ENCODE measurements around the gene HES4. TPM values are rescaled to one million over a fixed set of nuclear protein-coding genes. Genes with fewer than 3 reads are reported as not detected.

The HES4 gene
- total RNA-seq, 1 donor from 2014 or later: 149 TPM

DNA sequence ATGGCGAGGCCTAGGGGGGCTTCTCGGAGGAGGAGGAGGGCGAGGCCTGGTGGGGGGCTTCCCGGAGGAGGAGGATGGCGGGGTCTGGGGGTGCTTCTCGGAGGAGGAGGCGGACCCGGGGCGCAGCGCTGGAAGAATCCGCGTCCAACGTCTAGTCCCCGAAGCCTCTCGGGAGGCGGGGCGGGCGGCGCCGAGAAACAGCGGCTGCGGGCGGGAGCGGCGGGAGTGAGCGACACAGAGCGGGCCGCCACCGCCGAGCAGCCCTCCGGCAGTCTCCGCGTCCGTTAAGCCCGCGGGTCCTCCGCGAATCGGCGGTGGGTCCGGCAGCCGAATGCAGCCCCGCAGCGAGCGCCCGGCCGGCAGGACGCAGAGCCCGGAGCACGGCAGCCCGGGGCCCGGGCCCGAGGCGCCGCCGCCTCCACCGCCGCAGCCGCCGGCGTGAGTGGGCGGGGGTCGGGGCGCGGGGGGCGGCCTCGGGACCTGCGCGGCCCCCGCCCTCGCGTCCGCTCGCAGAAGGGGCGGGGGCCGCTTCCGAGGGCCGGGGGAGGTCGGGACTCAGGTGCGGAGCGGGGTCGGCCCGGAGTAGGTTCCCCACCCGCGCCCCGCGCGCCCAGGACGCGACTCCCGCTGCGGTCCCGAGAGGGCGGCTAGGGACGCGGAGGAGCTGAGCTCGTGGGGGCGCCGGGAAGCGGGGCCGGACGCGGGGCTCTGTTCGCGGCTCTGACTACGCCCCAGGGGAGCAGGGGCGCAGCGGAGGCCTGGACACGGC, 39.4 kb downstream of the HES4 start, which contains the start of gene KLHL17:
Gene KLHL17 (plus strand): TSS at position 222 of the 769 bp plus-strand sequence. CDS start 110 bp downstream, at position 332.
- peaks cover 6% of the 10 kb centered on the region for H3K36me3 Mint-ChIP-seq (ENCODE audit: low read depth, unreplicated experiment)
- Histone ChIP-seq H3K4me2 (ENCODE audit: low read length) (peak within 1 kb of the TSS; percentile 100), H2AFZ (ENCODE audit: low read depth, low read length) (peak within 1 kb of the TSS; percentile 41), H3K36me3 (ENCODE audit: insufficient read depth, low read length) (peaks cover 8% of the 10 kb centered on the region), H3K9me3 (ENCODE audit: insufficient read depth, low read depth, low read length) (no peaks in the 10 kb centered on the region), H3K9ac (ENCODE audit: low read length) (peak within 1 kb of the TSS; percentile 63), H3K79me2 (ENCODE audit: insufficient read depth, low read length) (peaks cover 38% of the 10 kb centered on the region), H3K4me1 (ENCODE audit: insufficient read depth, low read length) (peaks cover 4% of the 10 kb centered on the region), H3K27me3 (ENCODE audit: insufficient read depth, low read length) (no peaks in the 10 kb centered on the region), H3K4me3 (ENCODE audit: insufficient read depth, low read depth, low read length) (peak within 1 kb of the TSS; percentile 97), H3K27ac (ENCODE audit: low read depth, low read length) (no peak within 1 kb of the TSS), H4K20me1 (ENCODE audit: insufficient read depth, low read length) (peaks cover 26% of the 10 kb centered on the region)
- DNase-seq (ENCODE audit: low read depth) (no peak), FAIRE-seq (no peak)
- H3K27ac Mint-ChIP-seq (ENCODE audit: unreplicated experiment): peak within 1 kb of the TSS; percentile 18
- no peaks in the 10 kb centered on the region for H3K27me3 Mint-ChIP-seq (ENCODE audit: low read depth, unreplicated experiment)
- TF ChIP-seq, protein P1, sequence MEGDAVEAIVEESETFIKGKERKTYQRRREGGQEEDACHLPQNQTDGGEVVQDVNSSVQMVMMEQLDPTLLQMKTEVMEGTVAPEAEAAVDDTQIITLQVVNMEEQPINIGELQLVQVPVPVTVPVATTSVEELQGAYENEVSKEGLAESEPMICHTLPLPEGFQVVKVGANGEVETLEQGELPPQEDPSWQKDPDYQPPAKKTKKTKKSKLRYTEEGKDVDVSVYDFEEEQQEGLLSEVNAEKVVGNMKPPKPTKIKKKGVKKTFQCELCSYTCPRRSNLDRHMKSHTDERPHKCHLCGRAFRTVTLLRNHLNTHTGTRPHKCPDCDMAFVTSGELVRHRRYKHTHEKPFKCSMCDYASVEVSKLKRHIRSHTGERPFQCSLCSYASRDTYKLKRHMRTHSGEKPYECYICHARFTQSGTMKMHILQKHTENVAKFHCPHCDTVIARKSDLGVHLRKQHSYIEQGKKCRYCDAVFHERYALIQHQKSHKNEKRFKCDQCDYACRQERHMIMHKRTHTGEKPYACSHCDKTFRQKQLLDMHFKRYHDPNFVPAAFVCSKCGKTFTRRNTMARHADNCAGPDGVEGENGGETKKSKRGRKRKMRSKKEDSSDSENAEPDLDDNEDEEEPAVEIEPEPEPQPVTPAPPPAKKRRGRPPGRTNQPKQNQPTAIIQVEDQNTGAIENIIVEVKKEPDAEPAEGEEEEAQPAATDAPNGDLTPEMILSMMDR (IDR thresholded peaks at IDR 0.05; ENCODE audit: insufficient read depth, low read depth, low read length): no peak
- no peak for TF ChIP-seq EZH2 (IDR thresholded peaks at IDR 0.05; ENCODE audit: insufficient read depth, low read length)
- no peaks in the 10 kb centered on the region for H3K9me3 Mint-ChIP-seq (ENCODE audit: unreplicated experiment)
- peaks cover 7% of the 10 kb centered on the region for H3K4me1 Mint-ChIP-seq (ENCODE audit: low read depth, unreplicated experiment)
- H3K4me3 Mint-ChIP-seq (ENCODE audit: unreplicated experiment): peak within 1 kb of the TSS; percentile 76

DNA sequence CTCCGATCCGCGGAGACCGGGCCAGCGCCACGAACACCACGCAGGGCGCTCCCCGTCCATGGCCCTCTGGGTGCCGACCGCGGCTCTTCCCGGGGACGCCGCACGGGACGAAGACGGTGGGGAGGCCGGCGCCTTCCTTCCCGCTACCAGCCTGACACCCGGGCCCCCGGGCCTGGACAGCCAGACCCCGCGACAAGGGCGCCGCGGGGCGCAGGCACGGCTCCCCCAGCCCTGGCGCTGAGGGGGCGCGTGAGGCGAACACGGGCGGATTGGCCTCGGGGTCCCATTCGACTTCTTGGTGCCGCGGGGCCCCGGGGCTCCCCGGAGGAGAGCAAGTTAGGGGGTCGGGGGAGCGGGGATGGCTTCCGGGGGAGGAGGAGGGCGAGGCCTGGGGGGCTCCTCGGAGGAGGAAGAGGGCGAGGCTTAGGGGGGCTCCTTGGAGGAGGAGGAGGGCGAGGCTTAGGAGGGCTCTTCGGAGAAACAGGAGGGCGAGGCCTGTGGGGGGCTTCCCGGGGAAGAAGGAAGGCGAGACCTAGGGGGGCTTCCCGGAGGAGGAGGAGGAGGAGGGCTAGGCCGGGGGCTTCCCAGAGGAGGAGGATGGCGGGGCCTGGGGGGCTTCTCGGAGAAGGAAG, 40.0 kb downstream of the HES4 start:
- peaks cover 9% of the 10 kb centered on the region for H3K36me3 Mint-ChIP-seq (ENCODE audit: low read depth, unreplicated experiment)
- H3K4me3 ChIP-seq (ENCODE audit: insufficient read depth, low read depth, low read length): peak overlapping the region; percentile 49
- H3K4me3 Mint-ChIP-seq (ENCODE audit: unreplicated experiment): peak overlapping the region; percentile 76
- peaks cover 7% of the 10 kb centered on the region for H3K4me1 Mint-ChIP-seq (ENCODE audit: low read depth, unreplicated experiment)
- H3K4me1 ChIP-seq (ENCODE audit: insufficient read depth, low read length): peaks cover 2% of the 10 kb centered on the region
- no peaks in the 10 kb centered on the region for H3K27me3 ChIP-seq (ENCODE audit: insufficient read depth, low read length)
- no peak for TF ChIP-seq EZH2 (IDR thresholded peaks at IDR 0.05; ENCODE audit: insufficient read depth, low read length)
- TF ChIP-seq, protein P1 (IDR thresholded peaks at IDR 0.05; ENCODE audit: insufficient read depth, low read depth, low read length): no peak
- no peaks in the 10 kb centered on the region for H3K27me3 Mint-ChIP-seq (ENCODE audit: low read depth, unreplicated experiment)
- FAIRE-seq (no peak), DNase-seq (ENCODE audit: low read depth) (no peak)
- H3K9me3 Mint-ChIP-seq (ENCODE audit: unreplicated experiment): no peaks in the 10 kb centered on the region
- H3K4me2 ChIP-seq (ENCODE audit: low read length): peak overlapping the region; percentile 100
- H4K20me1 ChIP-seq (ENCODE audit: insufficient read depth, low read length): peaks cover 26% of the 10 kb centered on the region
- peaks cover 15% of the 10 kb centered on the region for H3K36me3 ChIP-seq (ENCODE audit: insufficient read depth, low read length)
- H3K27ac Mint-ChIP-seq (ENCODE audit: unreplicated experiment): no peak overlapping the region
- no peak overlapping the region for H3K27ac ChIP-seq (ENCODE audit: low read depth, low read length)
- peak overlapping the region; percentile 63 for H3K9ac ChIP-seq (ENCODE audit: low read length)
- peak overlapping the region; percentile 41 for H2AFZ ChIP-seq (ENCODE audit: low read depth, low read length)
- H3K79me2 ChIP-seq (ENCODE audit: insufficient read depth, low read length): peaks cover 38% of the 10 kb centered on the region
- H3K9me3 ChIP-seq (ENCODE audit: insufficient read depth, low read depth, low read length): no peaks in the 10 kb centered on the region
